Measurements from ENCODE around the gene CWC27. TPM values are rescaled to one million over a fixed set of nuclear protein-coding genes. Genes with fewer than 3 reads are reported as not detected.

CWC27 gene
- total RNA-seq, 1 experiment from 2014 or later: 12.6 TPM

DNA sequence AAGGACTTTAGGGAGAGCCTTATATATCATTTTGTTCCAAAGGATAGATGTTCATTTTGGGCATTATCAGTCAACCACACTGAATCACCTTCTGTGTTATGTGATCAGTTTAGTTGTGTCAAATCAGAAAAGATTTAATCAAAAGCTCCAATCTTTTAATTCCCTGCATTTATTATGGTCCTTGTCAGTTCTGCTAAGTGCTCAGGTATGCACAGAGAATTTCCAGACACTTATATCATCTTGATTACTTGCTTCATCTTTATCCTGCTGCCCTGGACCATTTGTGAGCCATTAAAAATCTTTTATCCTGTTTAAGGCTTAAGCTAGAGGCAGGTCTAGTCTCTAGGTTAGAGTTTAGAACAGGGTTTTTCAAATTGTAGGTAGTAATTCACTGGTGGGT lies 179.1 kb downstream of the CWC27 start:
- no peaks in the 10 kb centered on the region for H3K79me2 ChIP-seq (ENCODE audit: low read length)
- ATAC-seq: no peak
- no peaks in the 10 kb centered on the region for H3K27me3 ChIP-seq (ENCODE audit: low read length)
- DNase-seq: no peak
- H4K20me1 ChIP-seq (ENCODE audit: low read length): no peaks in the 10 kb centered on the region
- TF ChIP-seq EZH2phosphoT487 (IDR thresholded peaks at IDR 0.05; ENCODE audit: borderline replicate concordance, low read length): no peak
- TF ChIP-seq EZH2 (IDR thresholded peaks at IDR 0.05; ENCODE audit: low read length, unreplicated experiment): no peak
- TF ChIP-seq, protein P1, sequence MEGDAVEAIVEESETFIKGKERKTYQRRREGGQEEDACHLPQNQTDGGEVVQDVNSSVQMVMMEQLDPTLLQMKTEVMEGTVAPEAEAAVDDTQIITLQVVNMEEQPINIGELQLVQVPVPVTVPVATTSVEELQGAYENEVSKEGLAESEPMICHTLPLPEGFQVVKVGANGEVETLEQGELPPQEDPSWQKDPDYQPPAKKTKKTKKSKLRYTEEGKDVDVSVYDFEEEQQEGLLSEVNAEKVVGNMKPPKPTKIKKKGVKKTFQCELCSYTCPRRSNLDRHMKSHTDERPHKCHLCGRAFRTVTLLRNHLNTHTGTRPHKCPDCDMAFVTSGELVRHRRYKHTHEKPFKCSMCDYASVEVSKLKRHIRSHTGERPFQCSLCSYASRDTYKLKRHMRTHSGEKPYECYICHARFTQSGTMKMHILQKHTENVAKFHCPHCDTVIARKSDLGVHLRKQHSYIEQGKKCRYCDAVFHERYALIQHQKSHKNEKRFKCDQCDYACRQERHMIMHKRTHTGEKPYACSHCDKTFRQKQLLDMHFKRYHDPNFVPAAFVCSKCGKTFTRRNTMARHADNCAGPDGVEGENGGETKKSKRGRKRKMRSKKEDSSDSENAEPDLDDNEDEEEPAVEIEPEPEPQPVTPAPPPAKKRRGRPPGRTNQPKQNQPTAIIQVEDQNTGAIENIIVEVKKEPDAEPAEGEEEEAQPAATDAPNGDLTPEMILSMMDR (conservative IDR thresholded peaks at IDR 0.05; ENCODE audit: low read depth, low read length): no peak
- ChIA-PET CTCF (no interaction called here), POLR2A (ENCODE audit: unreplicated experiment) (no interaction called here)
- no peak overlapping the region for H2AFZ ChIP-seq (ENCODE audit: low read length)
- no peaks in the 10 kb centered on the region for H3K9me2 ChIP-seq (replicated peaks; ENCODE audit: low read length)
- no peaks in the 10 kb centered on the region for H3K36me3 ChIP-seq (ENCODE audit: low read depth, low read length)
- no peaks in the 10 kb centered on the region for H3K4me1 ChIP-seq (ENCODE audit: insufficient read depth, low read length)
- H3K4me3 ChIP-seq (ENCODE audit: low read length): no peak overlapping the region
- no peaks in the 10 kb centered on the region for H3F3A ChIP-seq (ENCODE audit: low read length, unreplicated experiment)
- no TSS peak for BruUV-seq (replicated peaks)
- H3K4me2 ChIP-seq (ENCODE audit: low read length): no peak overlapping the region
- no peak overlapping the region for H3K27ac ChIP-seq (ENCODE audit: low read length)
- H3K9me3 ChIP-seq (ENCODE audit: low read length): no peaks in the 10 kb centered on the region
- no peak overlapping the region for H3K9ac ChIP-seq (ENCODE audit: low read length)
- intact Hi-C loops (cut with micrococcal nuclease): no loop called here

- no peak overlapping the region for H3K27ac ChIP-seq (ENCODE audit: low read length)
- no peaks in the 10 kb centered on the region for H3K9me2 ChIP-seq (replicated peaks; ENCODE audit: low read length)
- no peak overlapping the region for H2AFZ ChIP-seq (ENCODE audit: low read length)
- no peaks in the 10 kb centered on the region for H3K27me3 ChIP-seq (ENCODE audit: low read length)
- intact Hi-C loops (cut with micrococcal nuclease): no loop called here
- DNase-seq: no peak
- POLR2A ChIA-PET (ENCODE audit: unreplicated experiment): interaction anchor here (0.7 kb wide), 1 partner anchor 16 kb away, joined by 3 read pairs; no protein-coding TSS in a partner anchor
- no peaks in the 10 kb centered on the region for H3K36me3 ChIP-seq (ENCODE audit: low read depth, low read length)
- no peaks in the 10 kb centered on the region for H4K20me1 ChIP-seq (ENCODE audit: low read length)
- no peak overlapping the region for H3K4me3 ChIP-seq (ENCODE audit: low read length)
- no peak for ATAC-seq
- CTCF ChIA-PET: no interaction called here
- TF ChIP-seq, protein P1 (conservative IDR thresholded peaks at IDR 0.05; ENCODE audit: low read depth, low read length): no peak
- TF ChIP-seq EZH2 (IDR thresholded peaks at IDR 0.05; ENCODE audit: low read length, unreplicated experiment) (no peak), EZH2phosphoT487 (IDR thresholded peaks at IDR 0.05; ENCODE audit: borderline replicate concordance, low read length) (no peak)
- no peaks in the 10 kb centered on the region for H3F3A ChIP-seq (ENCODE audit: low read length, unreplicated experiment)
- BruUV-seq (replicated peaks): no TSS peak
- H3K4me2 ChIP-seq (ENCODE audit: low read length): no peak overlapping the region
- H3K9me3 ChIP-seq (ENCODE audit: low read length): no peaks in the 10 kb centered on the region
- H3K9ac ChIP-seq (ENCODE audit: low read length): no peak overlapping the region
- no peaks in the 10 kb centered on the region for H3K4me1 ChIP-seq (ENCODE audit: insufficient read depth, low read length)
- H3K79me2 ChIP-seq (ENCODE audit: low read length): no peaks in the 10 kb centered on the region
These were observed 180.6 kb downstream of the CWC27 start for GRCh38 chr5:64949331-64949730.

DNA sequence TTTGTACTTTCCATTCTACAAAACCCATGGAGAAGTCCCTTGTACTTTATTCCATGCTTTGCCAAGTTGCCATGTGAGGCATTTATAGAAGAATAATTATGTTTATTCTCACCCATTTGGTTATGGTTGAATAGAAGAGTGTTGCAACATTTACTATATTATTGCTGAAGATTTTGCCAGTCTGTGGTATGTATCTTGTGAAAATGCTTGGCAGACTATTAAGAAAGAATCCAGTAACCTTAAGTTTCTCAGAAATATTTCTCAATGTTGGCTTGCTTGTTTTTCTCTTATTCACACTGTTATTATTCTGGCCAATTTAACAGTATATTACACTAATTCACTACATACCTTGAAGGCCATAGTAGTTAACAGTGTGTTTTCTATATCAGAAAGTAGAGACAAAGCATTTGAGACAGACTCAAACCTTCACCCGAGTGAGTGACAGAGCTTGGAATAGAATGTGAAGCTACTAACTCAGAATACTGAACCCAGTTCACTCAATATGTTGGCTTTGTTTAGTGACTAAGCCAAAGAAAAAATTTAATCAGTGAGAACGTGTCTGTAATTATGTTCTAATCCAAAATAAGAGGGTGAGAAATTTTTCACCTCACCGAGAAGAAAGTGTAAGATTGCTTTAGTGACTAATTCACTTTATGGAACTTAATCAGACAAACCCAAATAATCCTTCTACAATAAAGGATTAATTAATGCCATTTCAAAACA lies 184.4 kb downstream of the CWC27 start:
- H3K4me2 ChIP-seq (ENCODE audit: low read length): no peak overlapping the region
- no TSS peak for BruUV-seq (replicated peaks)
- ATAC-seq (no peak), DNase-seq (no peak)
- no peaks in the 10 kb centered on the region for H3K9me2 ChIP-seq (replicated peaks; ENCODE audit: low read length)
- ChIA-PET POLR2A (ENCODE audit: unreplicated experiment) (no interaction called here), CTCF (no interaction called here)
- no peak overlapping the region for H3K9ac ChIP-seq (ENCODE audit: low read length)
- H3K4me1 ChIP-seq (ENCODE audit: insufficient read depth, low read length): no peaks in the 10 kb centered on the region
- H3F3A ChIP-seq (ENCODE audit: low read length, unreplicated experiment): no peaks in the 10 kb centered on the region
- no peaks in the 10 kb centered on the region for H3K9me3 ChIP-seq (ENCODE audit: low read length)
- H3K27me3 ChIP-seq (ENCODE audit: low read length): no peaks in the 10 kb centered on the region
- no peak overlapping the region for H3K4me3 ChIP-seq (ENCODE audit: low read length)
- no peak overlapping the region for H3K27ac ChIP-seq (ENCODE audit: low read length)
- TF ChIP-seq, protein P1 (conservative IDR thresholded peaks at IDR 0.05; ENCODE audit: low read depth, low read length): no peak
- TF ChIP-seq EZH2phosphoT487 (IDR thresholded peaks at IDR 0.05; ENCODE audit: borderline replicate concordance, low read length) (no peak), EZH2 (IDR thresholded peaks at IDR 0.05; ENCODE audit: low read length, unreplicated experiment) (no peak)
- no peaks in the 10 kb centered on the region for H3K36me3 ChIP-seq (ENCODE audit: low read depth, low read length)
- intact Hi-C loops (cut with micrococcal nuclease): loop anchor here (10.0 kb wide), 2 partner anchors 142 to 402 kb away; no protein-coding TSS in a partner anchor
- no peaks in the 10 kb centered on the region for H3K79me2 ChIP-seq (ENCODE audit: low read length)
- H4K20me1 ChIP-seq (ENCODE audit: low read length): no peaks in the 10 kb centered on the region
- H2AFZ ChIP-seq (ENCODE audit: low read length): no peak overlapping the region

Data from PC-3 (cell line).